Measurements from ENCODE around the gene GALNT13. TPM values are rescaled to one million over a fixed set of nuclear protein-coding genes. Genes with fewer than 3 reads are reported as not detected.

GALNT13 gene
- total RNA-seq, 1 experiment from 2014 or later = not detected

DNA sequence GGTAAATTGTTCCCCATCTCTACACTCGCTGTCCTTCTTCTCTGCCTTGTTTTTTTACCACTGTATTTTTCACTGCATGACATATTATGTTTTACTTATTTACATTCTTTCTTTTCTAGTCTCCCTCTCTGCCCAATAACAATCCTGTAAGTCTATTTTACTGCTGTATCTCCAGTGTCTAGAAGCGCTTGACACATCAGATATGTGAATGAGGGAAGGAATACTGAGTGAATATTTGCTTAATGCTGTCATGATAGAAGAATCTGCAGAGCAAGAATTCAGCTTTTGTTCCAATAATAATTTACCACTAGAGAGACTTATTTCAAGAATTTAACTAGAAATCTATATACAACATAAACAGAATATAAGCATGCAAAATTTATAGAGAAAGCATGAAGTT is 99.5 kb downstream of the GALNT13 start:
- no peaks in the 10 kb centered on the region for H3K27me3 Mint-ChIP-seq (ENCODE audit: insufficient read depth, unreplicated experiment)
- H3K36me3 Mint-ChIP-seq (ENCODE audit: insufficient read depth, unreplicated experiment) = no peaks in the 10 kb centered on the region
- TF ChIP-seq, protein P1, sequence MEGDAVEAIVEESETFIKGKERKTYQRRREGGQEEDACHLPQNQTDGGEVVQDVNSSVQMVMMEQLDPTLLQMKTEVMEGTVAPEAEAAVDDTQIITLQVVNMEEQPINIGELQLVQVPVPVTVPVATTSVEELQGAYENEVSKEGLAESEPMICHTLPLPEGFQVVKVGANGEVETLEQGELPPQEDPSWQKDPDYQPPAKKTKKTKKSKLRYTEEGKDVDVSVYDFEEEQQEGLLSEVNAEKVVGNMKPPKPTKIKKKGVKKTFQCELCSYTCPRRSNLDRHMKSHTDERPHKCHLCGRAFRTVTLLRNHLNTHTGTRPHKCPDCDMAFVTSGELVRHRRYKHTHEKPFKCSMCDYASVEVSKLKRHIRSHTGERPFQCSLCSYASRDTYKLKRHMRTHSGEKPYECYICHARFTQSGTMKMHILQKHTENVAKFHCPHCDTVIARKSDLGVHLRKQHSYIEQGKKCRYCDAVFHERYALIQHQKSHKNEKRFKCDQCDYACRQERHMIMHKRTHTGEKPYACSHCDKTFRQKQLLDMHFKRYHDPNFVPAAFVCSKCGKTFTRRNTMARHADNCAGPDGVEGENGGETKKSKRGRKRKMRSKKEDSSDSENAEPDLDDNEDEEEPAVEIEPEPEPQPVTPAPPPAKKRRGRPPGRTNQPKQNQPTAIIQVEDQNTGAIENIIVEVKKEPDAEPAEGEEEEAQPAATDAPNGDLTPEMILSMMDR (IDR thresholded peaks at IDR 0.05; ENCODE audit: insufficient read depth in 1 of 2, low read depth in 1 of 2, low read length in 1 of 2, severe bottlenecking in 1 of 2, unreplicated experiment in 1 of 2) = no peak
- Histone ChIP-seq H3K36me3 (ENCODE audit: control insufficient read depth, insufficient read depth, low read length) (no peaks in the 10 kb centered on the region), H3K27me3 (replicated peaks; ENCODE audit: control insufficient read depth, insufficient read depth, low read length) (no peaks in the 10 kb centered on the region), H3K4me3 (ENCODE audit: low read depth, low read length) (no peak overlapping the region), H3K4me1 (no peaks in the 10 kb centered on the region), H3K9me3 (no peaks in the 10 kb centered on the region)
- H3K9me3 Mint-ChIP-seq (ENCODE audit: unreplicated experiment) = no peaks in the 10 kb centered on the region
- intact Hi-C loops (cut with micrococcal nuclease; ENCODE audit: unreplicated experiment) = no loop called here
- no peak for DNase-seq
- H3K4me1 Mint-ChIP-seq (ENCODE audit: low read depth, unreplicated experiment) = no peaks in the 10 kb centered on the region
- no peak overlapping the region for H3K27ac Mint-ChIP-seq (ENCODE audit: unreplicated experiment)
- ChIA-PET CTCF (no interaction called here), POLR2A (no interaction called here)
- no TSS peak for BruUV-seq (replicated peaks)
- H3K4me3 Mint-ChIP-seq (ENCODE audit: unreplicated experiment) = no peak overlapping the region

DNA sequence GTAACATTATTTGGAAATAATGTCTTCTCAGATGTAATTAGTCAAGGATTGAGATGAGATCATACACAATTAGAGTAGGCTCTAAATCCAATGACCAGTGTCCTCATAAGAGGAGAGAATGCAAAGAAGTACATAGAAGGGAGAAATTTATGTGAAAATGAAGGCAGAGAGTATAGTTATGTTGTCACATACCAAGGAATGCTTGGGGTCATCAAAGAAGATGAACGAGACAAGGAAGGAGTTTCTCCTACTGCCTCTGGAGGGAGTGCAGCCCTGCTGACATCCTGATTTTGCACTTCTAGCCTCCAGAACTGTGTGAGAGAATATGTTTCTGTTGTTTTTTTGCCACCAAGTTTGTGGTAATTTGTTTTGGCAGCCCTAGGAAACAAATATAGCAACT is 100.1 kb downstream of the GALNT13 start:
- Histone ChIP-seq H3K4me1 (no peaks in the 10 kb centered on the region), H3K27me3 (replicated peaks; ENCODE audit: control insufficient read depth, insufficient read depth, low read length) (no peaks in the 10 kb centered on the region), H3K9me3 (no peaks in the 10 kb centered on the region; the same call in 1 of the 2 replicates), H3K4me3 (ENCODE audit: low read depth, low read length) (no peak overlapping the region), H3K36me3 (ENCODE audit: control insufficient read depth, insufficient read depth, low read length) (no peaks in the 10 kb centered on the region)
- intact Hi-C loops (cut with micrococcal nuclease; ENCODE audit: unreplicated experiment) = loop anchor here (2.0 kb wide), 1 partner anchor 403 kb away; no protein-coding TSS in a partner anchor
- Mint-ChIP-seq H3K4me1 (ENCODE audit: low read depth, unreplicated experiment) (no peaks in the 10 kb centered on the region), H3K4me3 (ENCODE audit: unreplicated experiment) (no peak overlapping the region), H3K9me3 (ENCODE audit: unreplicated experiment) (no peaks in the 10 kb centered on the region), H3K27ac (ENCODE audit: unreplicated experiment) (no peak overlapping the region), H3K27me3 (ENCODE audit: insufficient read depth, unreplicated experiment) (no peaks in the 10 kb centered on the region), H3K36me3 (ENCODE audit: insufficient read depth, unreplicated experiment) (no peaks in the 10 kb centered on the region)
- no TSS peak for BruUV-seq (replicated peaks)
- ChIA-PET POLR2A (no interaction called here), CTCF (no interaction called here)
- DNase-seq = no peak
- TF ChIP-seq, protein P1 (IDR thresholded peaks at IDR 0.05; ENCODE audit: insufficient read depth in 1 of 2, low read depth in 1 of 2, low read length in 1 of 2, severe bottlenecking in 1 of 2, unreplicated experiment in 1 of 2) = peak in 1 of 2 experiments; percentile 7

DNA sequence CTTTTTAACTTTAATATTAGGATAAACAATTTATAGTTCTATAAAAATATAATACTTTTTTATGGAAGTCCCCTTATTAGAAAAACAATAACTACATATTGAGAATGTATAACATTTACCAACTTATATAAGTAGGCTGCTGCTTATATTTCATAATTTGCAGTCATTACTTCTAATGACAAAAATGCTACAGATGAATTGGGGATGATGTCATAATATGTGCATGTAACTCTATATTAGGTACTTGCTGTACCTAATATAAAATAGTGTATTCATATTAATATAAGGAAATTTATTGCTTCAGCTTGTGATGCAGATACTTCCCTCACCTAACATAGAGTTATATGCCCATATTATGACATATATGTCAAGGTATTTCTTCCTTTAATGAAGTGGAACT is 100.7 kb downstream of the GALNT13 start:
- Mint-ChIP-seq H3K4me1 (ENCODE audit: low read depth, unreplicated experiment) (no peaks in the 10 kb centered on the region), H3K9me3 (ENCODE audit: unreplicated experiment) (no peaks in the 10 kb centered on the region), H3K4me3 (ENCODE audit: unreplicated experiment) (no peak overlapping the region), H3K27me3 (ENCODE audit: insufficient read depth, unreplicated experiment) (no peaks in the 10 kb centered on the region), H3K36me3 (ENCODE audit: insufficient read depth, unreplicated experiment) (no peaks in the 10 kb centered on the region), H3K27ac (ENCODE audit: unreplicated experiment) (no peak overlapping the region)
- H3K27me3 ChIP-seq (replicated peaks; ENCODE audit: control insufficient read depth, insufficient read depth, low read length) = no peaks in the 10 kb centered on the region
- H3K9me3 ChIP-seq = no peaks in the 10 kb centered on the region; the same call in 1 of the 2 replicates
- TF ChIP-seq, protein P1 (IDR thresholded peaks at IDR 0.05; ENCODE audit: insufficient read depth in 1 of 2, low read depth in 1 of 2, low read length in 1 of 2, severe bottlenecking in 1 of 2, unreplicated experiment in 1 of 2) = no peak
- ChIA-PET POLR2A (no interaction called here), CTCF (no interaction called here)
- H3K4me1 ChIP-seq = no peaks in the 10 kb centered on the region
- intact Hi-C loops (cut with micrococcal nuclease; ENCODE audit: unreplicated experiment) = loop anchor here (2.0 kb wide), 1 partner anchor 402 kb away; no protein-coding TSS in a partner anchor
- no peak overlapping the region for H3K4me3 ChIP-seq (ENCODE audit: low read depth, low read length)
- no peaks in the 10 kb centered on the region for H3K36me3 ChIP-seq (ENCODE audit: control insufficient read depth, insufficient read depth, low read length)
- DNase-seq = no peak
- BruUV-seq (replicated peaks) = no TSS peak

All from Caco-2 (cell line).